ENCODE data around the gene MX2.

DNA sequence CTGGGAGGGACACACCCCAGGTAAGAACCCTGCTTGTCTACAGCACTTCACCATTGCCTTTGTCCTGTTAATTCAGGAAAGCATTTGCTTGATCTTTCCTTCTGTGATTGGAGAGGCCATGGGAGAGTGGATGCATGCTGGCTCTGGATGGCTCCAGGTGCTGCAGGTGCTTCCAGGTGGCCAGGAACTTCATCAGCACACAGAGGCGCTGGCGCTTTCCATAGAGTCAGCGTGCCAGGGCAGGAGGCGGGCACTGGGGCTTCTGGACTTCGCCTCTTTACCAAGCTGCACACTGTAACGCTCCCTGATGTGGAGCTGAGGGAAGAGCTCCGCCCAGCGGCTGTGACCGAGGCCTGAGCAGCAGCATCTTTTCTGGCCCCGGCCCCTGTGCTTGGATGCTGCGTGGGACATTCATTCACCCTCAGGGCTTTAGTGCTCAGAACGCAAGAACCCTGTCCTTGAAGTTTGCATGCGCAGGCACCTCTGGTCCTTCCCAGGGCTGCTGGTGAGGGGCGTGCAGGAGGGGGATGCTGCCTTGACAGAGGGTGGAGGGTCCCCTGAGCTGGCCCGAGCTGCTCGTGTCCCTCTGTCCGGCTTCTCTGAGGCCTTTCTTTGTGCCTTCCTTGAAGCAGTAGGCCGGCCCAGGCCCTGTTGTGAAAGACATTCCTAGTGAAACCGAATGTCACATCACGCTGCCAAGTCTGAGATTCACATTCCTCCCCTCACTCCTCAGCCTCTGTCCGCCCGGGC lies 1.6 kb upstream of the MX2 start:
- TF ChIP-seq, protein P1, sequence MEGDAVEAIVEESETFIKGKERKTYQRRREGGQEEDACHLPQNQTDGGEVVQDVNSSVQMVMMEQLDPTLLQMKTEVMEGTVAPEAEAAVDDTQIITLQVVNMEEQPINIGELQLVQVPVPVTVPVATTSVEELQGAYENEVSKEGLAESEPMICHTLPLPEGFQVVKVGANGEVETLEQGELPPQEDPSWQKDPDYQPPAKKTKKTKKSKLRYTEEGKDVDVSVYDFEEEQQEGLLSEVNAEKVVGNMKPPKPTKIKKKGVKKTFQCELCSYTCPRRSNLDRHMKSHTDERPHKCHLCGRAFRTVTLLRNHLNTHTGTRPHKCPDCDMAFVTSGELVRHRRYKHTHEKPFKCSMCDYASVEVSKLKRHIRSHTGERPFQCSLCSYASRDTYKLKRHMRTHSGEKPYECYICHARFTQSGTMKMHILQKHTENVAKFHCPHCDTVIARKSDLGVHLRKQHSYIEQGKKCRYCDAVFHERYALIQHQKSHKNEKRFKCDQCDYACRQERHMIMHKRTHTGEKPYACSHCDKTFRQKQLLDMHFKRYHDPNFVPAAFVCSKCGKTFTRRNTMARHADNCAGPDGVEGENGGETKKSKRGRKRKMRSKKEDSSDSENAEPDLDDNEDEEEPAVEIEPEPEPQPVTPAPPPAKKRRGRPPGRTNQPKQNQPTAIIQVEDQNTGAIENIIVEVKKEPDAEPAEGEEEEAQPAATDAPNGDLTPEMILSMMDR (IDR thresholded peaks at IDR 0.05) = peak in 4 of 6 experiments; percentile 27 to 74 (median 66)
- no peak for TF ChIP-seq POLR2A (IDR thresholded peaks at IDR 0.05)

Measured in Peyer's patch (tissue), 4 donors.